Skeletal muscle satellite cell (primary cell): ENCODE measurements around the gene PLOD2. TPM values are rescaled to one million over a fixed set of nuclear protein-coding genes. Genes with fewer than 3 reads are reported as not detected.

Experiments used
- H3K27me3 ChIP-seq: 2 replicates; pipeline ENCODE4 v1.7.0; 2013; ENCODE audit warnings: low read length; ENCODE audit not compliant: control insufficient read depth, insufficient read depth
- H3K36me3 ChIP-seq: 2 replicates; pipeline ENCODE4 v1.7.0; 2013; ENCODE audit warnings: mild to moderate bottlenecking, control low read depth, low read length; ENCODE audit not compliant: insufficient read depth
- H3K4me1 ChIP-seq: 2 replicates; pipeline ENCODE4 v1.7.0; 2013; ENCODE audit warnings: low read length; ENCODE audit not compliant: control insufficient read depth, insufficient read depth
- H3K4me2 ChIP-seq: 2 replicates; pipeline ENCODE4 v1.7.0; 2013; ENCODE audit warnings: mild to moderate bottlenecking, low read length
- H3K4me3 ChIP-seq: 2 replicates; pipeline ENCODE4 v1.7.0; 2013; ENCODE audit warnings: low read length
- H3K9ac ChIP-seq: 2 replicates; pipeline ENCODE4 v1.7.0; 2013; ENCODE audit warnings: mild to moderate bottlenecking, low read depth, low read length, moderate library complexity
- H3K9me3 ChIP-seq: replicated peaks from 2 replicates; pipeline ENCODE4 v1.7.0; 2013; ENCODE audit warnings: mild to moderate bottlenecking, control low read depth, low read length
- total RNA-seq: library from RNA; depleted of rRNA; stranded (reverse); fragments of >200 nt; gene quantifications from 2 replicates; pipeline ENCODE4 v1.2.3, GENCODE V29; 2012; rRNA removed

The PLOD2 gene
- 367 and 428 TPM in 2 replicates for total RNA-seq

- Histone ChIP-seq H3K9ac (peak within 1 kb of the TSS; percentile 87), H3K4me3 (peak within 1 kb of the TSS; percentile 94), H3K4me2 (peak within 1 kb of the TSS; percentile 92), H3K4me1 (peaks cover 57% of the 10 kb centered on the region), H3K27me3 (no peaks in the 10 kb centered on the region), H3K36me3 (peaks cover 3% of the 10 kb centered on the region), H3K9me3 (no peaks in the 10 kb centered on the region)
These were observed at the start of gene PLOD2 for GRCh38 chr3:146160964-146161662. Gene PLOD2 (minus strand): TSS chr3:146161184. CDS start chr3:146160989, 195 bp downstream.

DNA sequence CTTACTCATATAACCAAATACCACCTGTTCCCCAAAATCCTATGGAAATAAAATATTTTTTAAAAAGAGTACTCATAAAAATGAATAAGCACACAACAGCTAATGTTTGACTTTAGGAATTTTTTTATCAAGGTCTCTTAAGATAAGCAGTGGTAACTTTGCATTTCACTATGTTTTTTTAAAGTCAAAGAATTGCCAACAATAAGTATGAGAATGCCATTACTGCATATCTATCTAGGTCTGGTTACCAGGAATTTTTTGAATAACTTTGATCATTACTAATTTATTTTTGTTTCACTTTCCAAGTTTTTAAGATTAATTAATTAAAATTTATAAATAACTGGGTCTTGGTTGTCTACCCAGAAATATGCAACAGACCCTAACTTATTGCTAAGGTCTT lies 48.4 kb upstream of the PLOD2 start:
- Histone ChIP-seq H3K4me2 (no peak overlapping the region), H3K4me1 (no peaks in the 10 kb centered on the region), H3K9ac (no peak overlapping the region), H3K36me3 (peaks cover 4% of the 10 kb centered on the region), H3K4me3 (no peak overlapping the region), H3K27me3 (no peaks in the 10 kb centered on the region), H3K9me3 (no peaks in the 10 kb centered on the region)

- Histone ChIP-seq H3K27me3 (no peaks in the 10 kb centered on the region), H3K9ac (no peak overlapping the region), H3K9me3 (no peaks in the 10 kb centered on the region), H3K4me3 (no peak overlapping the region), H3K4me2 (no peak overlapping the region), H3K36me3 (peaks cover 4% of the 10 kb centered on the region), H3K4me1 (no peaks in the 10 kb centered on the region)
These were observed 42.8 kb upstream of the PLOD2 start for GRCh38 chr3:146203776-146204175.

DNA sequence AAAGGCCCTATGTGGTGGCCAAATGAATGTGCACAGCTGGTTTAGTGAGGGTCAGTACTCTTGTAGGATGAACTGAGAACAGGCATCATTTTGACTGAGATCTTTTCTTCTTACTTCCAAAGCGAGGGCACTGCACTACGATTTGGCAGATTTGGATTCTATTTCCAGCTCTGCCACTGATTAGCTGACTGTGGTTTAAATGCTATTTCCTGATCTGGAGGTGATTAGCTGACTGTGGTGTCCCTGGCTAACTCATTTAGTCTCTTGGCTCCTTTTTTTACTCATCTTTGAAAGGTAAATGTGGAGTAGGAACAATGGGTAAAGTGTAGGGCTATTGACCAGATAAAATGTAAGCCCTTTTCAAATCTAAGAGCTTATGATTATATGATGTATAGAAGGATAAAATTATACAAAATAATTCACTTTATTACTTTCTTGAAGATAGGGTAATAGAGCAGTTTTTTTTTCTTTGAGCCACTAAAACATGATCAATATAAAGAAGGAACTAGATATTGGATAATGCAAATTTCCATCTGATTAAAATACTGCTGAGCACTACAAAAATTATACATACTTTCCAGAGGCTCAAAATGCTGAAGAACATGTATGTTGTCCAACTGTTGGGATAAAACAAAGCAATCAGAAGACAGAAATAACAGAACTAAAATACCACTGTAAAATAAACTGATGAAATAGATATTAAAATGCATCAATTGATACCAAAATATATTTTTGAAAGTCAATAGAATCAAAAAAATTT lies 39.7 kb upstream of the PLOD2 start:
- H3K9me3 ChIP-seq: no peaks in the 10 kb centered on the region
- no peak overlapping the region for H3K4me3 ChIP-seq
- H3K9ac ChIP-seq: no peak overlapping the region
- H3K36me3 ChIP-seq: no peaks in the 10 kb centered on the region
- no peaks in the 10 kb centered on the region for H3K4me1 ChIP-seq
- H3K27me3 ChIP-seq: no peaks in the 10 kb centered on the region
- no peak overlapping the region for H3K4me2 ChIP-seq

- Histone ChIP-seq H3K9ac (no peak overlapping the region), H3K4me2 (no peak overlapping the region), H3K27me3 (no peaks in the 10 kb centered on the region), H3K4me1 (no peaks in the 10 kb centered on the region), H3K4me3 (no peak overlapping the region), H3K36me3 (no peaks in the 10 kb centered on the region), H3K9me3 (no peaks in the 10 kb centered on the region)
These were observed 38.8 kb upstream of the PLOD2 start for GRCh38 chr3:146199762-146200161.

GRCh38 chr3:146196789-146197188 lies 35.8 kb upstream of the PLOD2 start:
- Histone ChIP-seq H3K36me3 (no peaks in the 10 kb centered on the region), H3K4me3 (no peak overlapping the region), H3K9me3 (no peaks in the 10 kb centered on the region), H3K4me1 (no peaks in the 10 kb centered on the region), H3K27me3 (no peaks in the 10 kb centered on the region), H3K9ac (no peak overlapping the region), H3K4me2 (no peak overlapping the region)

DNA sequence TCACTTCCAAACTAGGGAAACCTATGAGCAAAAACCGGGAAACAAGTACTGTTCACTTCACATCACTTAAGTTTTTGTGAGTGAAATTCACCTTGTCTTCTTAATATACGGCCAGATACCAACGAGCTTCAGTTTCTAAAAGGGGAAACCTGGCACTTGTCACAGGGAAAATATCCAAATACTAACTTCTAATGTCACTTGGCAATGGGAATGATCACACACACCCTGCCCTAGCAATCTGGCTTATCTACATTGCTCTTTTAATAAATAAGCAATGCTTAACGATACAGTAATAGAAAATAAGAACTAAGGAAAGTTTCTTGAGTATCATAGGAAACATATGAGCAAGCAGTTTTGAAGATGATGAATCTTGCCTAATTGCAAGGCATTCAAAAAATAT lies 34.6 kb upstream of the PLOD2 start:
- Histone ChIP-seq H3K9ac (no peak overlapping the region), H3K36me3 (no peaks in the 10 kb centered on the region), H3K9me3 (no peaks in the 10 kb centered on the region)

DNA sequence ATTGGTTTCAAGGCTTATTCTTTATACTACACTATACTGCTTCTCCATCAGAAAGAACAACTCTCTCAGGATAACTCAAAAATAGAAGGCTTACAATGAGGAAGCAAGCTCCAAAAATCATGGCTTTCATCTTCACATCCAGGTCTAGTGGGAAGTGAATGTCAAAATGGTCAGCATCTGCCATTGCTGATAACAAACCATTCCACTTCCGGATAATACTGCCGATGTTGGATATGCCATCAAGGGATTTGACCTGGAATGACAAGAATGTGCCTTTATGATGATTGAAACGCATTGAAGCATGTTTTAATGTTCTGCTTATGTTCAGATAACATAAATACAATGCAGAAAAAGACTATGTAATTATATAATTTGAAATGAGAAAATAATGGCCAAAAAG lies 34.0 kb upstream of the PLOD2 start:
- no peak overlapping the region for H3K4me3 ChIP-seq
- no peaks in the 10 kb centered on the region for H3K4me1 ChIP-seq
- H3K36me3 ChIP-seq: no peaks in the 10 kb centered on the region
- H3K9ac ChIP-seq: no peak overlapping the region
- no peaks in the 10 kb centered on the region for H3K27me3 ChIP-seq
- H3K9me3 ChIP-seq: no peaks in the 10 kb centered on the region
- no peak overlapping the region for H3K4me2 ChIP-seq

More for the DNA sequence above, 34.6 kb upstream of the PLOD2 start:
- H3K4me2 ChIP-seq: no peak overlapping the region
- H3K27me3 ChIP-seq: no peaks in the 10 kb centered on the region
- no peak overlapping the region for H3K4me3 ChIP-seq
- no peaks in the 10 kb centered on the region for H3K4me1 ChIP-seq

GRCh38 chr3:146191051-146191450 lies 30.1 kb upstream of the PLOD2 start:
- H3K9ac ChIP-seq: no peak overlapping the region

DNA sequence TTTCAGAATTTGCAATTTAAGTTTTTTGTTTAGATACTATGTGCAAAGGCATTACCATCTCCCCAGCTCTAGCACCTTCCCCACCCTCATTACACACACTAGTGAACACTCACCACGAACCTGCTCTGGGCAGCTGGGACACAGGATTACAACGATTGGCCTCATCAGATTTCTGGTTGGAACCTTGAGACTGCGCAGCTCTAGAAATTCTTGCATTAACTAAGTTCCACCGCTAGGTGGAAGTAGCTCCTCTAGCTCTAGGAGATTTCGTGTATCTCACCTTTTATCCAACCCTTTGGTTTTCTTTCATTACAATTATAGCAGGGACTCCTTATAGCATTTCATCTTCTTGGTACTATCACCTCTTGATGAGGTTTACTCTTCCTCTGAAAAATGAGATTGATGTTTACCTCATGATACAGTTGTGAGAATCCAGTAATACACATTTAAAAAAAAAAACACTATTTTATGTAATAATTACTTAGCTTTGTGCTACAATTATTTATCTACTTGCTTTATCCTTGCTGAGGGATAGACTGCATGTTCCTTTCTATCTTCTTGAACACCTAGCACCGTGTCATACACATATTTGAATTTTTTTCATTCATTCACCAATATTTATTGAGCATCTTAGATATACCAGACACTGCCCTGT lies 28.7 kb upstream of the PLOD2 start:
- H3K9me3 ChIP-seq: no peaks in the 10 kb centered on the region
- no peak overlapping the region for H3K9ac ChIP-seq
- no peak overlapping the region for H3K4me3 ChIP-seq
- no peak overlapping the region for H3K4me2 ChIP-seq
- no peaks in the 10 kb centered on the region for H3K36me3 ChIP-seq
- H3K4me1 ChIP-seq: peaks cover 2% of the 10 kb centered on the region
- H3K27me3 ChIP-seq: no peaks in the 10 kb centered on the region

More at GRCh38 chr3:146191051-146191450, 30.1 kb upstream of the PLOD2 start:
- H3K36me3 ChIP-seq: no peaks in the 10 kb centered on the region
- H3K9me3 ChIP-seq: no peaks in the 10 kb centered on the region
- H3K27me3 ChIP-seq: no peaks in the 10 kb centered on the region
- H3K4me3 ChIP-seq: no peak overlapping the region
- H3K4me2 ChIP-seq: no peak overlapping the region
- no peaks in the 10 kb centered on the region for H3K4me1 ChIP-seq

GRCh38 chr3:146187334-146187950 lies 26.5 kb upstream of the PLOD2 start:
- Histone ChIP-seq H3K4me3 (no peak overlapping the region), H3K9me3 (no peaks in the 10 kb centered on the region), H3K4me1 (peaks cover 9% of the 10 kb centered on the region), H3K9ac (peak overlapping the region; percentile 14), H3K4me2 (no peak overlapping the region), H3K36me3 (no peaks in the 10 kb centered on the region), H3K27me3 (no peaks in the 10 kb centered on the region)
